Smooth muscle cell (in vitro differentiated cells): Measurements from ENCODE around the gene TREML4. TPM values are rescaled to one million over a fixed set of nuclear protein-coding genes. Genes with fewer than 3 reads are reported as not detected.

Source experiments
- DNase-seq: peaks from one replicate; lab custom pipeline; 2025; ENCODE audit not compliant: unreplicated experiment; lab: John Stamatoyannopoulos, UW
- H2AFZ ChIP-seq: fragments of 200-600 bp; sonication (generic); 2 replicates; pipeline ENCODE4 v1.6.0; 2016; ENCODE audit warnings: antibody characterized with exemption, low read depth, mild to moderate bottlenecking
- H3F3A ChIP-seq: fragments of 200-600 bp; sonication (generic); 2 replicates; pipeline ENCODE4 v1.6.0; 2017; ENCODE audit warnings: antibody characterized with exemption, low read depth
- H3K27ac ChIP-seq: fragments of 200-600 bp; sonication (generic); 2 replicates; pipeline ENCODE4 v1.5.1; 2016; ENCODE audit warnings: low read depth, mild to moderate bottlenecking
- H3K27me3 ChIP-seq: fragments of 200-600 bp; sonication (generic); 2 replicates; pipeline ENCODE4 v1.6.1; 2016; ENCODE audit warnings: low read depth, mild to moderate bottlenecking
- H3K36me3 ChIP-seq: fragments of 200-600 bp; sonication (generic); 2 replicates; pipeline ENCODE4 v1.5.1; 2016; ENCODE audit warnings: low read depth
- H3K4me1 ChIP-seq: fragments of 200-600 bp; sonication (generic); 2 replicates; pipeline ENCODE4 v1.5.1; 2016; ENCODE audit warnings: low read depth
- H3K4me2 ChIP-seq: fragments of 200-600 bp; sonication (generic); 2 replicates; pipeline ENCODE4 v1.6.0; 2016; ENCODE audit warnings: mild to moderate bottlenecking
- H3K4me3 ChIP-seq: fragments of 200-600 bp; sonication (generic); 2 replicates; pipeline ENCODE4 v1.5.1; 2016; ENCODE audit warnings: mild to moderate bottlenecking
- H3K79me2 ChIP-seq: fragments of 200-600 bp; sonication (generic); 2 replicates; pipeline ENCODE4 v1.6.0; 2016; ENCODE audit warnings: low read depth, mild to moderate bottlenecking
- H3K9ac ChIP-seq: fragments of 200-600 bp; sonication (generic); 2 replicates; pipeline ENCODE4 v1.6.0; 2016; ENCODE audit warnings: low read depth
- H3K9me3 ChIP-seq: fragments of 200-600 bp; sonication (generic); replicated peaks from 2 replicates; pipeline ENCODE4 v1.5.1; 2016; ENCODE audit warnings: low read depth
- H4K20me1 ChIP-seq: fragments of 200-600 bp; sonication (generic); 2 replicates; pipeline ENCODE4 v1.6.0; 2016; ENCODE audit warnings: low read depth
- CTCF ChIP-seq: fragments of 200-600 bp; sonication (generic); IDR thresholded peaks from 2 replicates; pipeline ENCODE4 v1.5.1; 2017; ENCODE audit warnings: borderline replicate concordance, mild to moderate bottlenecking, antibody characterized with exemption; ENCODE audit not compliant: insufficient read depth, poor library complexity, severe bottlenecking
- WGBS: methylation state at CpG from one replicate; pipeline ENCODE4 v1.1.7; 2016; ENCODE audit warnings: low lambda C conversion rate; 5-methylcytosine and 5-hydroxymethylcytosine counted together
- polyA plus RNA-seq: library from polyadenylated mRNA; unstranded; fragments of >200 nt; fragmentation: Nextera tagmentation; extraction: Ambion mirVana; gene quantifications from 2 replicates; pipeline ENCODE4 v1.2.1, GENCODE V29; 2016
- total RNA-seq: library from RNA; depleted of rRNA; stranded (reverse); fragments of >200 nt; gene quantifications from 2 replicates; pipeline ENCODE4 v1.2.3, GENCODE V29; 2014

The TREML4 gene
- total and polyA plus RNA-seq, 2 experiments from 2014 or later: not detected

GRCh38 chr6:41272591-41273240, 44.6 kb downstream of the TREML4 start:
- TF ChIP-seq CTCF: no peak
- H3K27ac ChIP-seq: no peak overlapping the region
- no peak overlapping the region for H3K9ac ChIP-seq
- H3F3A ChIP-seq: no peaks in the 10 kb centered on the region
- no peak for DNase-seq
- H3K79me2 ChIP-seq: no peaks in the 10 kb centered on the region
- peaks cover 10% of the 10 kb centered on the region for H3K27me3 ChIP-seq
- no peaks in the 10 kb centered on the region for H4K20me1 ChIP-seq
- WGBS: 93% methylated on average over 5 of the region's 5 CpGs
- no peak overlapping the region for H3K4me2 ChIP-seq
- H3K9me3 ChIP-seq: no peaks in the 10 kb centered on the region
- H3K36me3 ChIP-seq: no peaks in the 10 kb centered on the region
- H3K4me1 ChIP-seq: no peaks in the 10 kb centered on the region
- H2AFZ ChIP-seq: no peak overlapping the region
- no peak overlapping the region for H3K4me3 ChIP-seq

- H3K27ac ChIP-seq: no peak overlapping the region
- no peaks in the 10 kb centered on the region for H4K20me1 ChIP-seq
- no peaks in the 10 kb centered on the region for H3K9me3 ChIP-seq
- no peak for DNase-seq
- whole genome bisulfite sequencing: 80% methylated on average over 5 of the region's 5 CpGs
- TF ChIP-seq CTCF: no peak
- no peak overlapping the region for H3K4me2 ChIP-seq
- H3K4me1 ChIP-seq: no peaks in the 10 kb centered on the region
- H3K4me3 ChIP-seq: no peak overlapping the region
- no peaks in the 10 kb centered on the region for H3F3A ChIP-seq
- H3K27me3 ChIP-seq: peaks cover 10% of the 10 kb centered on the region
- no peaks in the 10 kb centered on the region for H3K36me3 ChIP-seq
- no peak overlapping the region for H3K9ac ChIP-seq
- H2AFZ ChIP-seq: no peak overlapping the region
- H3K79me2 ChIP-seq: no peaks in the 10 kb centered on the region
Observed at GRCh38 chr6:41273714-41274113, 45.6 kb downstream of the TREML4 start.

- Histone ChIP-seq H3K4me3 (no peak overlapping the region), H4K20me1 (no peaks in the 10 kb centered on the region), H3K9me3 (no peaks in the 10 kb centered on the region), H3K27ac (no peak overlapping the region), H2AFZ (no peak overlapping the region), H3F3A (no peaks in the 10 kb centered on the region), H3K27me3 (peaks cover 10% of the 10 kb centered on the region), H3K4me1 (no peaks in the 10 kb centered on the region), H3K9ac (no peak overlapping the region), H3K79me2 (no peaks in the 10 kb centered on the region), H3K36me3 (no peaks in the 10 kb centered on the region), H3K4me2 (no peak overlapping the region)
- 90% methylated on average over 2 of the region's 2 CpGs for WGBS
- no peak for TF ChIP-seq CTCF
- DNase-seq: no peak
Observed at GRCh38 chr6:41274256-41274655, 46.1 kb downstream of the TREML4 start.

GRCh38 chr6:41275489-41275888, 47.3 kb downstream of the TREML4 start:
- no peak for DNase-seq
- Histone ChIP-seq H4K20me1 (no peaks in the 10 kb centered on the region), H3K4me2 (no peak overlapping the region), H3K9ac (no peak overlapping the region), H3F3A (no peaks in the 10 kb centered on the region), H2AFZ (no peak overlapping the region), H3K36me3 (no peaks in the 10 kb centered on the region), H3K9me3 (no peaks in the 10 kb centered on the region), H3K4me1 (no peaks in the 10 kb centered on the region), H3K79me2 (no peaks in the 10 kb centered on the region), H3K27me3 (peaks cover 10% of the 10 kb centered on the region), H3K4me3 (no peak overlapping the region), H3K27ac (no peak overlapping the region)
- TF ChIP-seq CTCF: no peak
- 88% methylated on average over 4 of the region's 4 CpGs for WGBS
